ENCODE measurements around the gene ROR1.
A peak's percentile ranks its signal among the peaks of the same experiment; 100 is the strongest.

The ROR1 gene

GRCh38 chr1:63892632-63893395 is 119.0 kb downstream of the ROR1 start (continued):
- TF ChIP-seq ZNF610 (tag by site-specific recombination; IDR thresholded peaks at IDR 0.05; ENCODE audit: borderline replicate concordance) (no peak), ZNF354C (tag by site-specific recombination; IDR thresholded peaks at IDR 0.05; ENCODE audit: borderline replicate concordance, low read depth) (no peak), BCL11A (tag by site-specific recombination; IDR thresholded peaks at IDR 0.05; ENCODE audit: low read depth) (no peak), KLF9 (tag by site-specific recombination; IDR thresholded peaks at IDR 0.05; ENCODE audit: low read depth) (no peak), PATZ1 (tag by site-specific recombination; IDR thresholded peaks at IDR 0.05) (peak; percentile 52; the same call in 1 of the 2 replicates), ZNF629 (tag by site-specific recombination; IDR thresholded peaks at IDR 0.05) (peak; percentile 97), KLF17 (tag by site-specific recombination; IDR thresholded peaks at IDR 0.05) (0 out of 2 replicates have a peak, but pooled peaks have one; percentile 15), REPIN1 (tag by site-specific recombination; IDR thresholded peaks at IDR 0.05; ENCODE audit: low read depth) (no peak), ZNF639 (tag by site-specific recombination; IDR thresholded peaks at IDR 0.05) (no peak), YY2 (tag by site-specific recombination; IDR thresholded peaks at IDR 0.05) (no peak), KLF10 (tag by site-specific recombination; IDR thresholded peaks at IDR 0.05) (no peak), ZBTB7A (tag by site-specific recombination; IDR thresholded peaks at IDR 0.05; ENCODE audit: low read depth) (no peak), HIC1 (tag by site-specific recombination; IDR thresholded peaks at IDR 0.05) (no peak), ZNF596 (tag by site-specific recombination; IDR thresholded peaks at IDR 0.05) (no peak), ELK4 (IDR thresholded peaks at IDR 0.05; ENCODE audit: borderline replicate concordance, low read depth, low read length) (no peak), ZNF37A (tag by site-specific recombination; IDR thresholded peaks at IDR 0.05) (no peak), ZNF692 (tag by site-specific recombination; IDR thresholded peaks at IDR 0.05) (peak; percentile 53; the same call in 1 of the 2 replicates), ZNF202 (tag by site-specific recombination; IDR thresholded peaks at IDR 0.05; ENCODE audit: borderline replicate concordance) (no peak), ZNF488 (tag by site-specific recombination; IDR thresholded peaks at IDR 0.05) (no peak), PRDM1 (tag by site-specific recombination; IDR thresholded peaks at IDR 0.05) (no peak), OSR2 (tag by site-specific recombination; IDR thresholded peaks at IDR 0.05) (peak; percentile 94), ZNF211 (tag by site-specific recombination; IDR thresholded peaks at IDR 0.05; ENCODE audit: low read depth) (no peak), ZNF777 (tag by site-specific recombination; IDR thresholded peaks at IDR 0.05; ENCODE audit: borderline replicate concordance) (no peak), ZFP37 (tag by site-specific recombination; IDR thresholded peaks at IDR 0.05) (no peak), ZNF274 (IDR thresholded peaks at IDR 0.05; ENCODE audit: low read length) (no peak), ZNF274 (tag by site-specific recombination; IDR thresholded peaks at IDR 0.05; ENCODE audit: borderline replicate concordance) (no peak), EGR2 (tag by site-specific recombination; IDR thresholded peaks at IDR 0.05; ENCODE audit: low read depth) (no peak), ZNF555 (tag by site-specific recombination; conservative IDR thresholded peaks at IDR 0.05) (no peak), ZNF510 (tag by site-specific recombination; IDR thresholded peaks at IDR 0.05; ENCODE audit: insufficient replicate concordance) (no peak), ZNF48 (tag by site-specific recombination; IDR thresholded peaks at IDR 0.05) (no peak)

All from HEK293 (cell line).